Mucosa of stomach (tissue), 1 donor: ENCODE measurements around the gene TST.

Experiments used
- H3K27me3 ChIP-seq: one replicate; pipeline ENCODE4 v1.7.0; 2013; ENCODE audit warnings: mild to moderate bottlenecking, low read length; ENCODE audit not compliant: control insufficient read depth, insufficient read depth
- H3K36me3 ChIP-seq: one replicate; pipeline ENCODE4 v1.7.0; 2013; ENCODE audit warnings: low read length; ENCODE audit not compliant: control insufficient read depth, insufficient read depth
- H3K4me1 ChIP-seq: one replicate; pipeline ENCODE4 v1.7.0; 2013; ENCODE audit warnings: mild to moderate bottlenecking, low read length; ENCODE audit not compliant: control insufficient read depth, insufficient read depth
- H3K4me3 ChIP-seq: one replicate; pipeline ENCODE4 v1.7.0; 2013; ENCODE audit warnings: low read length
- H3K9ac ChIP-seq: one replicate; pipeline ENCODE4 v1.7.0; 2013; ENCODE audit warnings: mild to moderate bottlenecking, low read length, moderate library complexity
- H3K9me3 ChIP-seq: one replicate; pipeline ENCODE4 v1.7.0; 2013; ENCODE audit warnings: mild to moderate bottlenecking, low read length, moderate library complexity; ENCODE audit not compliant: control insufficient read depth
- donor health status: Pancreatic carcinoma.

TST gene

DNA sequence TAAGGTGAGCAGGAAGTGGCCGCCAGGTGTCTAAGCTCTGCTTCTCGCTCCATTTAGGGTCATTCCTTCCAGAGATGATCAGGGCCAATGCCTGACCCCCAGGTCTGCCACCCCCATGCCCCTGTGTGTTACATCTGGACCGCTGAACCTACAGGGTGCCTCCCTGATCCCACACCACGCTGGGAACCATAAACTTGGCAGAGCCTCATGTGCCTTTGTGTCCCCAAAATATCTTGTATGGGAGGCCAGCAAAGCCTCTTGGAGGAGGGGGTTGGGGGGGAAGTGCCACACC is 3.7 kb downstream of the TST start:
- Histone ChIP-seq H3K27me3 (no peaks in the 10 kb centered on the region), H3K4me3 (no peak overlapping the region), H3K9ac (peak overlapping the region; percentile 44), H3K4me1 (peaks cover 78% of the 10 kb centered on the region), H3K9me3 (no peaks in the 10 kb centered on the region), H3K36me3 (peaks cover 5% of the 10 kb centered on the region)

DNA sequence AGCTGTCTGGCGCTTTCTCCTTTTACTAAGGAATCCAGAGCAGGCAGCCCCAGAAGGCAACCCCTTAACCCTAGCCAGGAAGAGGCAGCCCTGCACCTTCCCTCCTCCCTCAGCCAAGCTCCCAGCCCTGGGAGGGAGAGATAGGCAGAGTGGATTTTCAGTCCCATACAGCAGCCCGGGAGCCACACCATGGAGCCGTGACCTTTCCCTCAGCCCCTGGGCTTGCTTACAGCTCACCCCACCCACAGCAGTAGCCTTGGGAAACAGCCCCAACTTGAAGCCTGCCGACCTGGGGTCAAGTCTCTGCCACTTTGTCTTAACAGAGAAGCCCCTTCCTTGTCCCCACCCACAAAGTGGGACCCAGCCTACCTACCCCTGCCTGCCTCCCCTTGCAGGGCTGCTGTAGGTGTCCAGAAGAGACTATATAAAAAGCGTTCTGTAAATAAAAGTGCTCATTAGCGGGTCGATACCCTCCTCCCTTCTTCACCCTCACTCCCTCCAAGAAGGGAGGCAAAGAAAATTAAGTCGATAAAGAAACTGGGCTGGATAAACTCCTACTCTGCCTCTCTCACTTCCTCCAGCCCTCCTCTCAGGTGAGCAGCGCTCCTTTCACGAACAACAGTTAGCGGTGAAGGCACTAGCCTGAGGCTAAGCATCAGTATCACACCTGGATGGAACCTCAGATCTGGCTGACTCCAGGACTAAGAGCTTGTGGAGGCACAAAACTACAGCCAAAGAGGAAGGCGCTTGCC is 4.2 kb downstream of the TST start:
- H3K36me3 ChIP-seq: peaks cover 5% of the 10 kb centered on the region
- H3K4me1 ChIP-seq: peaks cover 78% of the 10 kb centered on the region
- H3K9ac ChIP-seq: peak overlapping the region; percentile 44
- H3K9me3 ChIP-seq: no peaks in the 10 kb centered on the region
- H3K27me3 ChIP-seq: no peaks in the 10 kb centered on the region
- H3K4me3 ChIP-seq: no peak overlapping the region

GRCh38 chr22:37014415-37014806 is 4.8 kb downstream of the TST start:
- Histone ChIP-seq H3K9me3 (no peaks in the 10 kb centered on the region), H3K4me3 (no peak overlapping the region), H3K4me1 (peaks cover 80% of the 10 kb centered on the region), H3K9ac (peak overlapping the region; percentile 44), H3K27me3 (no peaks in the 10 kb centered on the region), H3K36me3 (peaks cover 5% of the 10 kb centered on the region)

DNA sequence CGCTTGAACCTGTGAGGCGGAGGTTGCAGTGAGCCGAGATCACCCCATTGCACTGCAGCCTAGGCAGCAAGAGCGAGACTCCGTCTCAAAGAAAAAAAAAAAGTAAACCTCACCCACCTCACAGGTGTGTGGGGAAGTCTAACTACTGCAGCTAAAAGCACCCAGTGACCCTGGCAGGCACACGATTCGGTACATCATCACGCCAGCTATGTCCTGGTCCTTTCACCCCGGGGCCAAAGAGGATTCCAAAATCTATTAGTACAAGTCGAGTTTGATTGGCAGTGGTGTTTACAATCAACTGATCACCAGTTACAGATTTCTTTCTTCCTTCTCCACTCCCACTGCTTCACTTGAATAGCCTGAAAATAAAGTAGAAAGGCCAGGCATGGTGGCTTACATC is 6.3 kb downstream of the TST start:
- H3K9ac ChIP-seq: no peak overlapping the region
- H3K4me1 ChIP-seq: peaks cover 72% of the 10 kb centered on the region
- no peaks in the 10 kb centered on the region for H3K27me3 ChIP-seq
- no peak overlapping the region for H3K4me3 ChIP-seq
- H3K36me3 ChIP-seq: peaks cover 5% of the 10 kb centered on the region
- H3K9me3 ChIP-seq: no peaks in the 10 kb centered on the region

DNA sequence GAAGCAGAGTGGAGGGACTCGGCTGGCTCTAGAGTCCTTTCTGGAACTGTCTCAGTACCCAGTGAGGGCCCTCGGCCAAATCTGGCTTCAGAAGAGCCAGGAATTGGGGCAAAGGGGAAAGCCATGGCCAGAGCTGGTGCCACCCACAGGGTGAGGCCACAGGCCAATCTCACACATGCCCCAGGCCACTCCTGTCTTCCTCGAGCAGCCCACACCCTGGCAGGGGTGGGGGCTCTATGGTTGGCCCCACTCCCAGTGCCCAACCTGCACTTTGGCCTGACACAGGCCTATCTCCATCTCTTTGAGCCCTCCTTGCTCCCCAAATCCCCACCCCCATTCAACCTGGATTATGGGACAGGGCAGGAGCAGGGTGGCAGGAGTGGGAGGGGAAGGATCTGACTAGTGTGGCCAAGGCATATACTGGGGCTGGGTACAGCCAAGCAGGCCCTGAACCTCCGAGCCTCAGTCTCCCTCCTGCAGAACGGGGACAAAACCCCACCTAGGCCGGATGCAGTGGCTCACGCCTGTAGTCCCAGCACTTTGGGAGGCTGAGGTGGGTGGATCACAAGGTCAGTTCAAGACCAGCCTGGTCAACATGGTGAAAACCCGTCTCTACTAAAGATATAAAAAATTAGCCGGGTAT is 6.9 kb downstream of the TST start:
- Histone ChIP-seq H3K36me3 (no peaks in the 10 kb centered on the region), H3K4me3 (no peak overlapping the region), H3K9me3 (no peaks in the 10 kb centered on the region), H3K27me3 (no peaks in the 10 kb centered on the region), H3K9ac (no peak overlapping the region), H3K4me1 (peaks cover 70% of the 10 kb centered on the region)

- H3K4me3 ChIP-seq: no peak overlapping the region
- H3K4me1 ChIP-seq: peaks cover 61% of the 10 kb centered on the region
- H3K36me3 ChIP-seq: no peaks in the 10 kb centered on the region
- no peaks in the 10 kb centered on the region for H3K9me3 ChIP-seq
- H3K9ac ChIP-seq: no peak overlapping the region
- no peaks in the 10 kb centered on the region for H3K27me3 ChIP-seq
Observed at GRCh38 chr22:37011472-37011871, 7.8 kb downstream of the TST start.

- Histone ChIP-seq H3K36me3 (no peaks in the 10 kb centered on the region), H3K27me3 (no peaks in the 10 kb centered on the region), H3K4me1 (peaks cover 58% of the 10 kb centered on the region), H3K4me3 (no peak overlapping the region), H3K9me3 (no peaks in the 10 kb centered on the region), H3K9ac (no peak overlapping the region)
Observed at GRCh38 chr22:37010976-37011375, 8.3 kb downstream of the TST start.

GRCh38 chr22:37010174-37010573 is 9.1 kb downstream of the TST start:
- H3K36me3 ChIP-seq: no peaks in the 10 kb centered on the region
- no peak overlapping the region for H3K4me3 ChIP-seq
- H3K27me3 ChIP-seq: no peaks in the 10 kb centered on the region
- H3K9me3 ChIP-seq: no peaks in the 10 kb centered on the region
- no peak overlapping the region for H3K9ac ChIP-seq
- peaks cover 50% of the 10 kb centered on the region for H3K4me1 ChIP-seq

DNA sequence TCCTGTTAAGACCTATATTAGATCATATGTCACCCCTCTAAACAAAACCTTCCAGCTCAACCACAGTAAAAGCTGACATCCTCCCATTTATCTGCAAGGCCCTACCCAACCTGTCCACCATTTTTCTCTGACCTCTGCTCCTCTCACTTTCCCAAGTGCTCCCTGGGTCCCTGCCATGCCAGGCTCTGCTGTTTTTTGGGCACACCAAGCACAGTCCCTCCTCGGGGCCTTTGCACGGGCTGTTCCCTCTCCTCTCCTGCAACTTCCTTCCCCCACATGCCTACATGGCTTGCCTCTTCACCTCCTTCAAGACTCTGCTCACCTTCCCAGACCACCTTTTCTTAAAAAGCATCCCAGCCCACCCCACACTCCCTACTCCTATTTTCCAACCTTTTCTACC is 9.8 kb downstream of the TST start:
- H3K9ac ChIP-seq: no peak overlapping the region
- H3K27me3 ChIP-seq: no peaks in the 10 kb centered on the region
- no peak overlapping the region for H3K4me3 ChIP-seq
- peaks cover 43% of the 10 kb centered on the region for H3K4me1 ChIP-seq
- H3K9me3 ChIP-seq: no peaks in the 10 kb centered on the region
- H3K36me3 ChIP-seq: no peaks in the 10 kb centered on the region

GRCh38 chr22:37008365-37008764 is 10.9 kb downstream of the TST start:
- H3K36me3 ChIP-seq: no peaks in the 10 kb centered on the region
- no peak overlapping the region for H3K4me3 ChIP-seq
- H3K9ac ChIP-seq: no peak overlapping the region
- H3K9me3 ChIP-seq: no peaks in the 10 kb centered on the region
- peaks cover 32% of the 10 kb centered on the region for H3K4me1 ChIP-seq
- H3K27me3 ChIP-seq: no peaks in the 10 kb centered on the region

GRCh38 chr22:37007651-37008050 is 11.6 kb downstream of the TST start:
- H3K36me3 ChIP-seq: no peaks in the 10 kb centered on the region
- H3K4me3 ChIP-seq: no peak overlapping the region
- peaks cover 25% of the 10 kb centered on the region for H3K4me1 ChIP-seq
- H3K9ac ChIP-seq: no peak overlapping the region
- no peaks in the 10 kb centered on the region for H3K27me3 ChIP-seq
- no peaks in the 10 kb centered on the region for H3K9me3 ChIP-seq

- Histone ChIP-seq H3K4me1 (peaks cover 8% of the 10 kb centered on the region), H3K27me3 (peaks cover 9% of the 10 kb centered on the region), H3K36me3 (no peaks in the 10 kb centered on the region), H3K9me3 (no peaks in the 10 kb centered on the region), H3K9ac (no peak overlapping the region), H3K4me3 (no peak overlapping the region)
Observed at GRCh38 chr22:37002633-37003032, 16.6 kb downstream of the TST start.
